ENCODE data around the gene COL8A2. TPM values are rescaled to one million over a fixed set of nuclear protein-coding genes. Genes with fewer than 3 reads are reported as not detected.

The COL8A2 gene
- total RNA-seq, 1 experiment from 2014 or later: 1.2 TPM

- ATAC-seq (peak; percentile 37), DNase-seq (ENCODE audit: low read depth, low spot score) (no peak)
- ChIA-PET CTCF (interaction anchor here (0.6 kb wide), 1 partner anchor 1947 kb away, joined by 3 read pairs; no protein-coding TSS in a partner anchor), POLR2A (no interaction called here)
- H3K4me3 ChIP-seq (ENCODE audit: low read depth in 2 of 2, low read length in 2 of 2): peak overlapping the region; percentile 67 to 87
- H3K27ac ChIP-seq (ENCODE audit: low read length): peak overlapping the region; percentile 84
- in situ Hi-C loops (cut with HindIII; ENCODE audit: low pct_unique_long_range_greater_than_20kb, low sequenced_read_pairs) (no loop called here), intact Hi-C loops (cut with micrococcal nuclease; ENCODE audit: unreplicated experiment) (no loop called here)
- BruUV-seq (replicated peaks): TSS peak; percentile 35
- peaks cover 59% of the 10 kb centered on the region for H3K4me1 ChIP-seq (ENCODE audit: control insufficient read depth, insufficient read depth, low read length)
- no peaks in the 10 kb centered on the region for H3K9me3 ChIP-seq (ENCODE audit: control insufficient read depth, insufficient read depth, low read depth, low read length)
- peaks cover 2% of the 10 kb centered on the region for H3K36me3 ChIP-seq (ENCODE audit: control insufficient read depth, insufficient read depth, low read length)
- H3K27me3 ChIP-seq (ENCODE audit: control insufficient read depth, insufficient read depth, low read length): no peaks in the 10 kb centered on the region
- no peak for TF ChIP-seq TCF7L2 (IDR thresholded peaks at IDR 0.05; ENCODE audit: low read depth, low read length)
- no peak for TF ChIP-seq CTCF (IDR thresholded peaks at IDR 0.05)
- TF ChIP-seq REST (IDR thresholded peaks at IDR 0.05; ENCODE audit: insufficient read depth in 1 of 2, low read depth in 2 of 2, low read length in 1 of 2): no peak
- TF ChIP-seq POLR2AphosphoS5 (IDR thresholded peaks at IDR 0.05; ENCODE audit: low read depth, low read length): no peak
- TF ChIP-seq SIN3A (IDR thresholded peaks at IDR 0.05; ENCODE audit: borderline replicate concordance, insufficient read depth, low read depth, low read length): 0 out of 2 replicates have a peak, but pooled peaks have one; percentile 21
Measured at GRCh38 chr1:36156329-36157114, 31.5 kb upstream of the COL8A2 start.

GRCh38 chr1:36155408-36156328 is 30.6 kb upstream of the COL8A2 start, which contains the start of gene MAP7D1:
MAP7D1 (plus strand) TSS chr1:36156160; CDS start chr1:36156418, 258 bp downstream.
- no peak for DNase-seq (ENCODE audit: low read depth, low spot score)
- CTCF ChIA-PET: interaction anchor here (0.5 kb wide), 1 partner anchor 267 kb away, joined by 3 read pairs; no protein-coding TSS in a partner anchor
- Histone ChIP-seq H3K4me1 (ENCODE audit: control insufficient read depth, insufficient read depth, low read length) (peaks cover 58% of the 10 kb centered on the region), H3K36me3 (ENCODE audit: control insufficient read depth, insufficient read depth, low read length) (peaks cover 2% of the 10 kb centered on the region), H3K27ac (ENCODE audit: low read length) (peak within 1 kb of the TSS; percentile 90), H3K27me3 (ENCODE audit: control insufficient read depth, insufficient read depth, low read length) (no peaks in the 10 kb centered on the region), H3K4me3 (ENCODE audit: low read depth in 2 of 2, low read length in 2 of 2) (peak within 1 kb of the TSS; percentile 87), H3K9me3 (ENCODE audit: control insufficient read depth, insufficient read depth, low read depth, low read length) (no peaks in the 10 kb centered on the region)
- BruUV-seq (replicated peaks): TSS peak; percentile 89
- TF ChIP-seq CTCF (IDR thresholded peaks at IDR 0.05): no peak
- TF ChIP-seq POLR2AphosphoS5 (IDR thresholded peaks at IDR 0.05; ENCODE audit: low read depth, low read length): peak; percentile 57
- peak; percentile 30; the same call in 1 of the 2 replicates for TF ChIP-seq SIN3A (IDR thresholded peaks at IDR 0.05; ENCODE audit: borderline replicate concordance, insufficient read depth, low read depth, low read length)
- intact Hi-C loops (cut with micrococcal nuclease; ENCODE audit: unreplicated experiment): no loop called here
- ATAC-seq: peak; percentile 87
- in situ Hi-C loops (cut with HindIII; ENCODE audit: low pct_unique_long_range_greater_than_20kb, low sequenced_read_pairs): no loop called here
- POLR2A ChIA-PET: no interaction called here

Data from Panc1 (cell line).